Gastroesophageal sphincter (tissue), 3 donors: ENCODE data around the gene STAG3.
"Not testable (repeated sequence)": the region's sequence is repeated elsewhere in the genome, so short reads cannot be mapped to it uniquely, and the experiment has no call there.

Experiments
- CTCF ChIP-seq, 4 experiments: fragments of 200-600 bp in 2 of 4; fragments of 450-650 bp in 2 of 4; sonication (generic) in 1 of 4; IDR thresholded peaks; one replicate each; pipeline ENCODE4 v1.5.1; 2017 to 2019; ENCODE audit warnings: antibody characterized with exemption in 4 of 4, mild to moderate bottlenecking in 2 of 4, moderate library complexity in 2 of 4
- EP300 ChIP-seq: sonication (generic); formaldehyde crosslinking; IDR thresholded peaks from one replicate; pipeline ENCODE4 v1.6.1; 2017; ENCODE audit warnings: antibody characterized with exemption, mild to moderate bottlenecking
- POLR2A ChIP-seq, 2 donors: fragments of 450-650 bp; IDR thresholded peaks; one replicate each; pipeline ENCODE4 v1.6.1; 2017; ENCODE audit warnings: antibody characterized with exemption in 2 of 2, mild to moderate bottlenecking in 2 of 2, moderate library complexity in 1 of 2

GRCh38 chr7:100259984-100260383 is 82.3 kb downstream of the STAG3 start:
- not testable (repeated sequence) for TF ChIP-seq EP300; CTCF (IDR thresholded peaks at IDR 0.05); POLR2A (IDR thresholded peaks at IDR 0.05)
